Measurements from ENCODE around the gene FOXC1.

FOXC1 gene

GRCh38 chr6:1580109-1580508, 29.6 kb upstream of the FOXC1 start:
- no peak for TF ChIP-seq CTCF (IDR thresholded peaks at IDR 0.05)
- intact Hi-C loops (cut with DNase I; ENCODE audit: low total_unique reads), result no loop called here
- H3K27ac ChIP-seq, result no peak overlapping the region
- H3K36me3 ChIP-seq, result no peaks in the 10 kb centered on the region
- no peaks in the 10 kb centered on the region for H3K27me3 ChIP-seq
- no peak for DNase-seq
- peaks cover 0 to 19% (median 11%) of the 10 kb centered on the region in 4 donors for H3K4me1 ChIP-seq
- H3K4me3 ChIP-seq, result no peak overlapping the region
- no peaks in the 10 kb centered on the region for H3K9me3 ChIP-seq

GRCh38 chr6:1580585-1580984, 29.1 kb upstream of the FOXC1 start:
- no peak overlapping the region for H3K4me3 ChIP-seq

GRCh38 chr6:1581120-1581991, 28.4 kb upstream of the FOXC1 start:
- H3K4me3 ChIP-seq, result no peak overlapping the region
- intact Hi-C loops (cut with DNase I; ENCODE audit: low total_unique reads), result no loop called here
- no peaks in the 10 kb centered on the region for H3K9me3 ChIP-seq
- H3K36me3 ChIP-seq, result no peaks in the 10 kb centered on the region
- H3K4me1 ChIP-seq, result peaks cover 0 to 9% (median under 1%) of the 10 kb centered on the region in 4 donors
- no peak for DNase-seq
- H3K27ac ChIP-seq, result no peak overlapping the region
- TF ChIP-seq CTCF (IDR thresholded peaks at IDR 0.05), result no peak
- no peaks in the 10 kb centered on the region for H3K27me3 ChIP-seq

More at GRCh38 chr6:1580585-1580984, 29.1 kb upstream of the FOXC1 start:
- TF ChIP-seq CTCF (IDR thresholded peaks at IDR 0.05), result no peak
- Histone ChIP-seq H3K9me3 (no peaks in the 10 kb centered on the region), H3K36me3 (no peaks in the 10 kb centered on the region), H3K4me1 (peaks cover 0 to 15% (median 8%) of the 10 kb centered on the region in 4 donors), H3K27ac (no peak overlapping the region), H3K27me3 (no peaks in the 10 kb centered on the region)
- DNase-seq, result no peak
- intact Hi-C loops (cut with DNase I; ENCODE audit: low total_unique reads), result no loop called here

GRCh38 chr6:1584146-1584545, 25.6 kb upstream of the FOXC1 start:
- no peaks in the 10 kb centered on the region for H3K9me3 ChIP-seq
- no peaks in the 10 kb centered on the region for H3K4me1 ChIP-seq
- H3K36me3 ChIP-seq, result no peaks in the 10 kb centered on the region
- intact Hi-C loops (cut with DNase I; ENCODE audit: low total_unique reads), result no loop called here
- no peak overlapping the region for H3K27ac ChIP-seq
- no peak for TF ChIP-seq CTCF (IDR thresholded peaks at IDR 0.05)
- DNase-seq, result no peak
- H3K4me3 ChIP-seq, result no peak overlapping the region
- no peaks in the 10 kb centered on the region for H3K27me3 ChIP-seq

- no peak overlapping the region for H3K27ac ChIP-seq
- no peak for DNase-seq
- H3K4me3 ChIP-seq, result no peak overlapping the region
- no peaks in the 10 kb centered on the region for H3K27me3 ChIP-seq
- no peaks in the 10 kb centered on the region for H3K9me3 ChIP-seq
- intact Hi-C loops (cut with DNase I; ENCODE audit: low total_unique reads), result no loop called here
- H3K36me3 ChIP-seq, result no peaks in the 10 kb centered on the region
- no peaks in the 10 kb centered on the region for H3K4me1 ChIP-seq
- TF ChIP-seq CTCF (IDR thresholded peaks at IDR 0.05), result no peak
Measured at GRCh38 chr6:1584996-1585668, 24.6 kb upstream of the FOXC1 start.
